Activated CD4-positive, alpha-beta T cell treated with anti-CD3 and anti-CD28 coated beads for 4 hours (primary cell): ENCODE measurements around the gene MICU2.

Experiments
- DNase-seq, 2 donors: peaks; one replicate each; pipeline ENCODE4 v3.0.0-alpha.2; 2020

Gene MICU2

DNA sequence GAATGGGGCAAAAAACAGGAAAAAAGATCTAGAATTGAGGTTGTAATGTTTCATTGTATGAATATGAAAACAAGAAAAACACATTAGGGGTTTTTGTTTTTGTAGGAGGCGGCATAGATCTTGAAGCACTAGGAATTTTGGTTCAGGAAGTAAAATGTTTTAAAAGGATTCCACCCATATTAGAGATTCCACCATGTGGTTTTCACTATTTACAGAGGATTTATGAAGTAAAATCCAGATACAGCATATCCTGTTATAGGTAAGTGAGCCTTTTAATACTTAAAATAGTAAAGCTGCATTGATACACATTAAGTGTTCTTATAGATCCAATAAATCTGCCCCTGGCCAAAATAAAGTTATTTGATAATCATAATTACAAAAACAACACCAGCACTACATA lies 61.4 kb downstream of the MICU2 start:
- no peak for DNase-seq

DNA sequence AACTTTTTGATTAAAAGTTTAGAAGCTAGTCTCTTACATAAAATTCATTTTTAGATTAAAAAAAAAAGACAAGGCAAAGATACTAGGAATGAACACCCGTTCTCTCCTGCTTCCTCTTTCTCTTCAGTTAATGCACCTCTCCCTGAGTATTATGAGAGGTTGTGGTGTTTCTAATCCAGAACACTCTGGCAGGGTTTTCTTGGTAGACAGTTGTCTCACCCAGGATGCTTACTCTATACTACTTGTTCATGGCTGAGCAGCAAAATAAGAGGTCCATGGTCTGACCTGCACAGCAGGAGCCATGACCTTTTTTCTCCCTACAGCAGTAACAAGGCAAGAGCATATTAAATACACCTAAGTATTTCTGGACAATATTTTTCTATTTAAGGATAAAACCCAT lies 62.0 kb downstream of the MICU2 start:
- DNase-seq: no peak

DNA sequence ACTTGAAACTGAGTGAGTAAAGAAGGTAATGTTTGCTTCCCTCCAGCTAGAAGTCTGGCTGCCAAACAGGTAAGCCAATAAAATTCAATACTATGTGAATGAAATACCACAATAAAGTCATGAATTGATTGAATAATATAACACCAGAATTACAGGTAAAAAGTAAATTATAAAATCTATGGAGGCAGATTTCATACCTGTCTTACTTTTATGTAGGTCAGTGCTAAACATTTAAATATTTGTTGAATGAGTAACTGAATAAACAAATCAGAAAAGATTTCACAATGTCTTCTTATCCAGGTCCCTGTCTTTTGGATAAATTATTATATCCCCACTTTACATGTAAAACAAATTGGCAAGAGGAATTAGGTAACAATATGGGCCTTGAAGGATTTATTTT lies 62.7 kb downstream of the MICU2 start:
- no peak for DNase-seq

DNA sequence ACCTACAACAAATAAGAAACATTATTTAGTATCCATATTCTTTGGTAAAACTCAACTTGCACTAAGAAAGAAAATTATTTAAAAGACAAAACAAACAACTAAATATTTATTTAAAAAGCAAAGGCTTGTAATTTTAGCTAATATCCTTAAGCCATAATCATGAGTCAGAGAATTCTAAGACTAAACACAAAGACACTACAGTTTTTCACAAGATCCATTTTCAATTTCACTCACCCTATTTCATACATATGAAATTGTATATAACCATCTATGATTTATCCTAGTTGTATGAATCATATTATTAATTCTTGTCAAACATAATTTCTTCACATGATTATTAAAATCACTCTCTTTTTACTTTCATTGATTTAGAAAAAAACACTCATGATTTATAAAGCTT lies 64.3 kb downstream of the MICU2 start:
- DNase-seq: no peak

DNA sequence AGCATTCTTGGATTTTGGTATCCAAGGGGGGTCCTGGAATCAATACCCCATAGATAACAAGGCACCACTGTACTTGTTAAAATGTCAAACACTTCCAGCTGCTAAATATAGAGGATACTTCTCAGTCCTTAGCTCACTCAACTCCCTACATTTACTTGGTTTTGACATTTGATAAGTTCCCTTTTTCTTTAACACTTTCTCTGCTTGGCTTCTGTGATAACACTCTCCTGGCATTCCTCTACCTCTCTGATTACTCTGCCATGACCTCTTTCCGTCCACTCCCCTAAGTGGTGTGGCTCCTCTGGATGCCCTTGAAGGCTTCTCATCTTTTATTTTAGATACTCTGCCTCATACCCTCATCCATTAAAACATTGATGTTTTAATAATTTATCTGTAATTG lies 65.2 kb downstream of the MICU2 start:
- DNase-seq: no peak

DNA sequence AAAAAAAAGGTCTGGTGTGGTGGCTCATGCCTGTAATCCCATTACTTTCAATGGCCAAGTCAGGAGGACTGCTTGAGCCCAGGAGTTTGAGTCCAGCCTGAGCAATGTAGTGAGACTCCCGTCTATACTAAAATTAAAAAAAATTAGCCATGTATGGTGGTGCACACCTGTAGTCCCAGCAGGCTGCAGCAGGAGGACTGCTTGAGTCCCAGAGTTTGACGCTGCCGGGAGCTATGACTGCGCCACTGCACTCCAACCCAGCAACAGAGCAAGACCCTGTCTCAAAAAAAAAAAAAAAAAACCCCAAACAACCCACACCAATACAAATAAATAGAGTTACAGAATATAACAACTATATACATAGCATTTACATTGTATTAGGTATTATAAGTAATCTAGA lies 65.7 kb downstream of the MICU2 start:
- no peak for DNase-seq

DNA sequence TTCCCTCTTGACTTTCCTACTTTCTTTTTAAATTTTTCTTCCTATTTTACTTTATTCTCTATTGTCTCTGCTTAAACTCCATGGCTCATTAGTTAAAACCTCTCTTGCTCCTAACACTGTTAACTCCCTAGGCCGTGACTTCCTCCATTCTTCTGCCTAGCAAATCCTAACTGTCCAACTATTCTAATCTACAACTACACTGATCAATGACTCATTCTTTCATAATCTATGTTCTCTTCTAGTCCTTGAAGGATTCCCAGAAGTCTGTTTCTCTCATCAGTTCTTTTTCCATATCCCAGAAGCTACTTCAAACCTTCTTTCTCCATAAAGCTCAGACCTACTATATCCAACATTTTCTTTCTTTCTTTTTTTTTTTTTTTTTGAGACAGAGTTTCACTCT lies 66.9 kb downstream of the MICU2 start:
- DNase-seq: no peak

DNA sequence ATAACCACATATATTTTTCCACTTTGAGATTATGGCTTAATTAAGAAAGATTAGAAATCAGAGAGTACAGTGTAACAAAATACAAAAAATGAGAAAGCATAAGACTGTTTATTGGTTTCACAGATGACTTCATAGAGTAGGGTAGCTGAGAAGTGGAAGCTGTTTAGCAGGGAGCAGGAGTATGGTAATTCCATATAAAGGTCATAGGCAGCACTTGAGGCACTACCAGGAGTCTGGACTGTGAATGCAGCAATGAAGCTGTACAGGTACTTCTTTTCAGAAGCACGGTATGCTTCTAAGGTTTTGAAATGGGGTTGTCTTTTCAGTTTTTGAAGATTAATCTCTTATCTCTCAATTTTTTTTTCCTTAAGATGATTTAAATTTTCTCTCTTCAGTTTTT lies 69.2 kb downstream of the MICU2 start:
- no peak for DNase-seq

DNA sequence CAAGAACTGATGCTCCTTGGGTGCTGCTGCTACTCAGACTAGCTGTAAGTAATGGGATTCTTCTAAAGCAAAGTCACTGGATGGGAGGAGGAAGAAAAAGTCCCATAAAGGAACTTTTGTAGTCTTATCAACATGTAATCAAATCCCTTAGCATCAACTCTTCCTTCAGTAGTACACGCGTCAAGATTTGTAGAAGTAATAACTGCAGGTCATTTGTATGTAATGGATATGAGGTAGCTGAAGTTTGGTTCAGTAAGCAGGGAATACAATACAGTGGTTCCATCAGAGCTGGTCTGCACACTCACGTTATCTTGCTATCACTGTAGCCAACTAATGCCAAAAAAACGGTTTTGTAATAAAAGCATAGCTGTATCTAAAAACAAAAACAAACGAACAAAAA lies 72.5 kb downstream of the MICU2 start:
- no peak for DNase-seq

DNA sequence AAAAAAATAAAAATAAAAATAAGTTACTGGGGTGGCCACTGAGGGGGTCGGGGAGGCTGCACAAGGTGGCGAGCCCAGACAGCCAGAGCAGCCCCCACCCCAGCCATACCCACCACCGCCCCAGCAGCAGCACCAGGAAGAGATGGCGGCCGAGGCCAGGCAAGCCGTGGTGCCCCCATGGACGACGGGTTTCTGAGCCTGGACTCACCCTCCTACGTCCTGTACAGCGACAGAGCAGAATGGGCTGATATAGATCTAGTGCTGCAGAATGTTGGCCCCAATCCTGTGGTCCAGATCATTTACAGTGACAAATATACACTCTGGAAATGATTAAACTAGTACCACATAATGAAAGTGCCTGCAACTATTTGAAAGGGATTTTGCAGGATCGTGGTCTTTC lies 73.3 kb downstream of the MICU2 start:
- DNase-seq: no peak

DNA sequence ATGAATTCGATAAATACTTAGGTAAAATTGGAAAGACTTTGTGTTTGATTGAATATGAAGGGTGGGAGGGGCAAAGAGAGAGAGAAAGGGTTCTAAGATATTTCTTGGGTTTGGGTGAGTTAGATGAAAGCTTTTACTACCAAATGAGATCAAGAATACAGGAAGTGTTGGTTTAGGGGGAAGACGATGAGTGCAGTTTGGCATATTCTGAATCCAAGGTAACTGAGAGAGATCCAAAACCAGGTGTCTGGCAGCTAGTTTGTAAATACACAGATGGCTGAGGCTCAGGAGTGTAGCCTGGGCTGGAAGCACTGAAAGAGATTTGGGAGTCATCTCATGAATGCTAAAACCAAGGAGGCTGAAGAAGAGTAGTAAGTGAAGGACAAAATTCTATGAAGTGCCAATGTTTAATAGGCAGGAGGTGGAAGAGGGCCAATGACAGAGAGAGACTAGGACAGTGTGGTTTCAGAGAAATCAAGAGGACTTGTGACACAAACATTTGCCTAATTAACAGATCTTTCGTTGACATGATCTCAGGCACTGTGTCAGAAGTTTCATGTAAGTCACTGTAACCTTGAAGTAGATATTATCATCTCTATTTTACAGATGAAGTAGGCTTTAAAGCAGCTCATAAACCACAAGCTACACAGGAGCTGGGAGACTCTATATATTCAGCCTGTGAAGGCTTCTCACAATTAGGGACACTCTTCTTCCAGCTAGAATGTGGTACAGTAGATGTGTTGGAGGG lies 74.7 kb downstream of the MICU2 start:
- DNase-seq: no peak

DNA sequence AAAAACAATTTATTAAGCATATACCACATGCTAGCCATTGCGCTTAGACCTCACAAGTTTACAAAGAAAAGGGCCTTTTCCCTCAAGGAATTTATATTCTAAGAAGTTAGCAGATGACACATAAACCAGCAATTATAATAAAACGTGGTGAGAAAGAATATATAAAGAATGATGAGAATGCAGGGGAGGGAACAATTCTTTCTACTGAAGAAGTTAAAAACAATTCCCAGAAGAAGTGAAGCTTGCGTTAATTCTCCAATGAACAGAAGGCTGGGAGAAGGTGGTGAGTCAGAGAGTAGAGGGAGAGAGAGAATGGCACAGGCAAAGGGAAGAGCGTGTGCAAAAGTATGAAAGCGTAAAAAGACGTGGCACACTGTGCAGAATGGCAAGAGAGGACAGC lies 75.4 kb downstream of the MICU2 start:
- DNase-seq: no peak

DNA sequence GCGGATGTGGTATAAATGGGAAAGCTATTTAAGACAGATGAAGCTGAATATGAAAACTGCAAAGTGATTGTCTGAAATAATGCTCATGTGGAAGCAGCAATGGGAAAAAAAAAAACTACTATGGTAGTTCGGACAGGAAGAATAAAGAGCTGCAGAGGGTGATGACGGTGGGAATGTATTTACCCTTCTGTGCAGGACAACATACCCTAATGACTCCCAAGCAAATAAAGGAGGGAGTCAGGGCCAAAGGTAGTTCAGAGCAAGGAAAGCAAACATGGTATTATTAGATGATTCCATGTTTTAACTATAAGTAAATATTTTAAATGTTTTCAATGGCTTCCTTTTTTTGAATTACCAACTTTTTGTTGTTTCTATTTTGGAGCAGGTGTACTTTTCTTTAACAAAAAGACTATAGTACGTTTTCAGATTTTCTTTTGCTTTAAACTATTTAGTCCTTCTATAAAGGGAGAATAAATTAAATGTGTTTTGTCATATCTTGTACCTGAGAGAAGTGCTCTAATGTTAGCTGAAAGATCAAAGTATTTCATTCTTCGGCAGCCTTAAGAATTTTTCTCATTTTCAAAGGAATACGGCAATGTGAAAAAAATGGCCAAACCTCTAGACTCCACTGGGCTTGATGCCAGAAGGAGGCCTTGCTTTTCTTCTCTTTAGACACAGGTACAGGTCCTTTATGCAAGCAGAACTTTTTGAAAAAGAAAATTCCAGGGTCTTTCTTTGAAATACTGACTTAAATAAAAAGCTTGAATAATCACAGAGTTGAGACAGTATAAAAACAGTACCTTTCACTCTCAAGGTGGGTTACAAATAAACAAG lies 77.0 kb downstream of the MICU2 start:
- no peak for DNase-seq

DNA sequence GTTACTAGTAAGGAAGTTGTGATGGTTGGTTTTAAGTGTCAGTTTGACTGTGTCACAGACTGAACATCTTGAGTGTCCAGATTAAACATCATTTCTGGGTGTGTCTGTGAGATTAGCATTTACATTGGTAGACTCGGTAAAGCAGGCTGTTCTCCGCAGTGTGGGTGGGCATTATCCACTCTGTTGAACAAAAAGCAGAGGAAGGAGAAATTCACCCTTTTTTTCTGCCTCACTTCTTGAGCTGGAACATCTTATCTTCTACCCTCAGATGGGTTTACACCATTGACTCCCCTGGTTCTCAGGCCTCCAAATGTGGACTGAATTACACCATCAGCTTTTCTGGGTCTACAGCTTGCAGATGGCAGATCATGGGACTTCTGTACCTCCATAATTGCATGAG lies 81.1 kb downstream of the MICU2 start:
- no peak for DNase-seq

DNA sequence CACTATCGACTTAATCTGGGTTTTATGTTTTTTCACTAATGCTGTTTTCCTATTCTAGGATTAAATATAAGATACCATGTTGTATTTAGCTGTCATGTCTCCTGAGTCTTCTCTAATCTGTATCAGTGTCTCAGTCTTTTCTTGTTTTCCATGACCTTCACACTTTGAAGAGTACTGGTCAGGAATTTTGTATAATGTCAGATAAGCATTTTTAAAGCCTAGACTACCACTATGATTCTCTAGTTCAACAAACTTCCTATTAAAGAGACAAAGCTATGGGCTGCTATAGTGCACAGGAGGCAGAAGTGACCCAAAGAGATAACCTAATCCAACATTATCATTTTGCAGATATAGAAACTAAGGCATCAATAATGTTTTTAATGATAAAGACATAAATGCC lies 81.8 kb downstream of the MICU2 start:
- DNase-seq: no peak

DNA sequence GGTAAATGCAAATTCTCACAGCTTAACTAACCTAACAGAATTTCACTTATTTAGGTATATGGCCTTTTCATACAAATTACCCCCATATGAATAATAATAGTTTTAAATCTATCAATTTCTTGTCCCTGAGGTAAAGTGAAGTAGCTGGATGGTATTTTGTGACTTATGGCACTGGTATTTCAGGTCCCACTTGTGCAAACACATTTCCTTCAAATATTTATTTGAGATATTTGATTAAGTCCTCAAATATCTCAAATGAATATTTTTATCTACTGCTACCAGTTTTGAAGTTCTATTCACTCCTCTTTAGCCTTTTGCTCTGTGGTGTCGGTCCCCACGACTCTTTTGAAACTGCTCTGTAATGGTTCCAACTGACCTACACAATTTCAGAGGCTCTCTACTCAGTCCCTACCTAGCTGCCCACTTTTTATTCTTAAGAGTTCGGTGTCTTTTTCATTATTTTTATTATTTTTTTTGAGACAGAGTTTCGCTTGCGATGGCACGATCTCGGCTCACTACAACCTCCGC lies 85.3 kb downstream of the MICU2 start:
- DNase-seq: no peak

DNA sequence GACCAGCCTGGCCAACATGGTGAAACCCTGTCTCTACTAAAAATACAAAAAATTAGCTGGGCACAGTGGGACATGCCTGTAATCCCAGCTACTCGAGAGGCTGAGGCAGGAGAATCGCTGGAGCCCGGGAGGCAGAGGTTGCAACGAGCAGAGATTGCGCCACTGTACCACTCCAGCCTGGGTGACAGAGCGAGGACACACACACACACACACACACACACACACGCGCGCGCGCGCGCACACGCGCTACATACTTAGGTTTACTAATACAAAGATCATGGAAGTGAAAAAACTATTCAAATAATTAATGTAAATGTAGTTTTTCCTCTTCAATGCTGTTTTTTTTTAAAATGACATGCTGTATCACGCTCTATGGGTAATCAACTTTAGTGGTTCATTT lies 86.4 kb downstream of the MICU2 start:
- DNase-seq: no peak

DNA sequence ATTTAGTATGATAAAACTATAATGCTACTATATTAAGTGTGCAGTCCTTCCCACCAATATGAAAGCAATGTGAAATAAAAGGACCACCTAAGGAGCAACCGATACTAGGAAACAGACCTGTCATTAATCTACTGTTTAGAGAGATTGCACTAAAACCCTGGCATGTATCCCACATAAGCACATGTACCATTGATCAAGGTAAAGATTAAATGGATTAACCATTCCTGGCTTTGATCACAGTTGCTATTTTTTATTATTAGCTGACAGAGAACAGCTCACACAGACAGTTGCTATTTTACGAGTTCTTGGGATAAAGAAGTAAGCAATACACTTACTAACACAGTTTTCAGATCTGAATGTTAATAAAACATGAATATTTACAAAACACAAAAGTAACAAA lies 87.2 kb downstream of the MICU2 start:
- no peak for DNase-seq

DNA sequence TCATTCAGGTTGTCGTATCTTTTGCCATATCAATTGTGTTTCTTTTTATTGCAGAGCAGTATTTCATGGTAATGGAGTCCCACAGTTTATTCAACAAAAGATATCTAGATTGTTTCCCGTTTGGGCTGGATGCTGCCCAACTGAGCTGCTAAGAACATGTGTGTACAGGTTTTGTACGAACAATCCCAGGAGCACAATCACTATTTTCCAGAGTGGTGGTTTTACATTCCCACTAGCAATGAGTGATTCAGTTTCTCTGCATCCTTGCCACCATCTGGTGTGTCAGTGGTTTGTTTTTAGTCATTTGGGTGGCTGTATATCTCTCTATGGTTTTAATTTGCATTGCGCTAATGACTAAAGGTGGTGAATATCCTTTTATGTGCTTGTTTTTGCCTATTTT lies 92.1 kb downstream of the MICU2 start:
- no peak for DNase-seq

DNA sequence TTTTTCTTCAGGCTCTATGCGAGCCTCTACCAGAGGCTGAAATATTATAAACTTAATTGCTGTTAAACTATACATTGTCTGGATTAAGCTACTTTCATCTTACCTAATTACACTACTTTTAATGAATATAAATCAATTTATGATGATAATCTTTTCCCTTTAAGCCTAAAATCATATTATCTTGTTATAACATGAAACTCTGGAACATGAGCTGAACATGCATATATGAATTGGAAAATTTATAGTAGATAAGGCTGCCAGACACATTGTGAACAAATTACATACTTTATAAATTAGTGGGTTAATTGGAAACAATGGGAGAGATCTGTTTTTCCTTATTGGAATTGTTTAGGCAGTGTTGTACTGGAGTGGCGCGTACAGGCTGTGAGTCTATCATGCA lies 99.6 kb downstream of the MICU2 start:
- DNase-seq: no peak

DNA sequence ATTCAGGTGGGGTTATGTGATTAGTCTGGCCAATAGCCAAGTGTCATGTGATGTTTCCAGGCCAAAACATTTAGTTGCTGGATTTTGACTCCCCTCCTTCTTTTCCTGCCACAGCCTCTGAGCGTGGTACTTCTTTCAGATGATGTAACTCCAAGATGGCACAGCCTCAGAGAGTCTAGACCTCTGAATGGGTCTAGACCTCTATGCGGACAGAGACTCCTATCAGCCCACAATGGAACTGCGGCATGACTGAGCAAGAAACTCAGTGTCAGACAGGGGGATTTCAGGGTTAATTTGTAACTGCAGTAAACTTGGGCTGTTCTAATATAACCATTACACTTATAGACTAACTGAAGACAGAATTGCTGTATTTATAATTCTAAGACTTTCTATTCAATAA lies 102.3 kb downstream of the MICU2 start:
- DNase-seq: no peak

DNA sequence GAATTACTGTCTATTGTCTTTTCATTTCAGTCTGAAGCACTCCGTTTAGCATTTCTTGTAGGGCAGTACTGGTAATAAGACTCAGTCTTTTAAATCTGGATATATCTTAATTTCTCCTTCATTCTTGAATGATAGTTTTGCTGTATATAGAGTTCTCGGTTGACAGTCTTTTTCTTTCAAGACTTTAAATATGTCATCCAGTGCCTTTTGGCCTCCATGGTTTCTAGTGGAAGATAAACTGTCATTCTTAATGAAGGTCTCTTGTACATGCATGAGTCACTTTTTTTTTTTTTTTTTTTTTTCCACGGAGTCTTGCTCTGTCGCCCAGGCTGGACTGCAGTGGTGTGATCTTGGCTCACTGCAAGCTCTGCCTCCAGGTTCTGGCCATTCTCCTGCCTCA lies 117.6 kb downstream of the MICU2 start:
- DNase-seq: no peak

DNA sequence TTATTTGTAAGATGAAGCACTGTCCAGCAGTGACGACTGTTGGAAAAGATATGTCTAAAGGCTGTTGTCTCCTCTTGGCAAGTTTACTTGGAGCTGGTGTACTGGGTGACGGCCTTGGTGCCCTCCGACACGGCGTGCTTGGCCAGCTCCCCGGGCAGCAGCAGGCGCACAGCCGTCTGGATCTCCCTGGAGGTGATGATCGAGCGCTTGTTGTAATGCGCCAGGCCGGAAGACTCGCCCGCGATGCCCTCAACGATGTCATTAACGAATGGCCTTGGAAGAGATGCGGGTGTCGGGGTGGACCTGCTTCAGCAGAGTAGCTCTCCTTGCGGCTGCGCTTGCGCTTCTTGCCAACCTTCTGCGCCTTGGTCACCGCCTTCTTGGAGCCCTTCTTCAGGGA lies 120.2 kb downstream of the MICU2 start:
- no peak for DNase-seq

DNA sequence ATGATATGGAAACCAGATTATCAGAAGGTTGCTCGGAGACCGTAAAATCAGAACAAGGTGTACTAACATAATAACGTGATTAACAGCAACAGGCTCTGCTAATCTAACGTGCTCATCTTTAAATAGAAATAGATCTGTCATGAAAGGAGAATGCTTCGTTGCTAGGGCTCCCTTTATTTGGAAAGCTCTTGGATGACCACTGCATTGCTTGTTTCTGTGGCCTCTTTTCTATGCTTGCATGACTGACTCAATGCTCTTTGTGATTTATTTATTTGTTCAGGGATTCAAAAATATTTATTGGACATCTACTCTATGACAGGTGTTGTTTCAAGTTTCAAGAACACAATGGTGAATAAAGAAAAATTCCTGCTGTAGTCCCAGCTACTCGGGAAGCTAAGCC lies 122.6 kb downstream of the MICU2 start:
- DNase-seq: no peak
